ENCODE results near the gene THAP2. TPM values are rescaled to one million over a fixed set of nuclear protein-coding genes. Genes with fewer than 3 reads are reported as not detected.
"Not testable (repeated sequence)": the region's sequence is repeated elsewhere in the genome, so short reads cannot be mapped to it uniquely, and the experiment has no call there.

THAP2 gene
- total RNA-seq, 1 donor from 2014 or later: 9.1 TPM

DNA sequence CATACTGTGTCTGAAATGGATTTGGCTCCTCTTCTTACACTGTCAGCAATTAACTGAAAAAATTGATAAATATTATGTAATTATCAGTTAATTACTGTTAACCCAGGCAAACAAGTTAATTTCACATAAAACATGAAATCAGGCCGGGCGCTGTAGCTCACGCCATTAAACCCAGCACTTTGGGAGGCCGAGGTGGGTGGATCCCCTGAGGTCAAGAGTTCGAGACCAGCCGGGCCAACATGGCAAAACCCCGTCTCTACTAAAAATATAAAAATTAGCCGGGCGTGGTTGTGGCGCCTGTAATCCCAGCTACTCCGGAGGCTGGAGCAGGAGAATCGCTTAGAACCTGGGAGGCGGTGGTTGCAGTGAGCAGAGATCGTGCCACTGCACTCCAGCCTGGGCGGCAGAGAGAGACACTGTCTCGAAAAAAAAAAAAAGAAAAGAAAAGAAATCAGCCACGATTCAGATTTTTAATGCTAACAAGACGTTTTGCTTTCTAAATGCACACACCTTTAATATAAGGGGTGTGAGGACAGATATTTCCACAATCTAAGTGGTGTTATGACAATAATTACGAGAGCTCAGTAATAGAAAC is 21.3 kb downstream of the THAP2 start:
- TF ChIP-seq, protein P1, sequence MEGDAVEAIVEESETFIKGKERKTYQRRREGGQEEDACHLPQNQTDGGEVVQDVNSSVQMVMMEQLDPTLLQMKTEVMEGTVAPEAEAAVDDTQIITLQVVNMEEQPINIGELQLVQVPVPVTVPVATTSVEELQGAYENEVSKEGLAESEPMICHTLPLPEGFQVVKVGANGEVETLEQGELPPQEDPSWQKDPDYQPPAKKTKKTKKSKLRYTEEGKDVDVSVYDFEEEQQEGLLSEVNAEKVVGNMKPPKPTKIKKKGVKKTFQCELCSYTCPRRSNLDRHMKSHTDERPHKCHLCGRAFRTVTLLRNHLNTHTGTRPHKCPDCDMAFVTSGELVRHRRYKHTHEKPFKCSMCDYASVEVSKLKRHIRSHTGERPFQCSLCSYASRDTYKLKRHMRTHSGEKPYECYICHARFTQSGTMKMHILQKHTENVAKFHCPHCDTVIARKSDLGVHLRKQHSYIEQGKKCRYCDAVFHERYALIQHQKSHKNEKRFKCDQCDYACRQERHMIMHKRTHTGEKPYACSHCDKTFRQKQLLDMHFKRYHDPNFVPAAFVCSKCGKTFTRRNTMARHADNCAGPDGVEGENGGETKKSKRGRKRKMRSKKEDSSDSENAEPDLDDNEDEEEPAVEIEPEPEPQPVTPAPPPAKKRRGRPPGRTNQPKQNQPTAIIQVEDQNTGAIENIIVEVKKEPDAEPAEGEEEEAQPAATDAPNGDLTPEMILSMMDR (conservative IDR thresholded peaks at IDR 0.05): no peak
- peak overlapping the region; percentile 96 for H3K4me3 Mint-ChIP-seq
- no peaks in the 10 kb centered on the region for H3K9me3 Mint-ChIP-seq
- no peaks in the 10 kb centered on the region for H3K36me3 Mint-ChIP-seq (ENCODE audit: low read depth)
- no peak for DNase-seq (ENCODE audit: low read depth, low spot score)
- H3K27me3 Mint-ChIP-seq (ENCODE audit: low read depth): no peaks in the 10 kb centered on the region
- peak overlapping the region; percentile 43 for H3K27ac Mint-ChIP-seq (ENCODE audit: unreplicated experiment)
- H3K4me1 Mint-ChIP-seq: peaks cover 22% of the 10 kb centered on the region

DNA sequence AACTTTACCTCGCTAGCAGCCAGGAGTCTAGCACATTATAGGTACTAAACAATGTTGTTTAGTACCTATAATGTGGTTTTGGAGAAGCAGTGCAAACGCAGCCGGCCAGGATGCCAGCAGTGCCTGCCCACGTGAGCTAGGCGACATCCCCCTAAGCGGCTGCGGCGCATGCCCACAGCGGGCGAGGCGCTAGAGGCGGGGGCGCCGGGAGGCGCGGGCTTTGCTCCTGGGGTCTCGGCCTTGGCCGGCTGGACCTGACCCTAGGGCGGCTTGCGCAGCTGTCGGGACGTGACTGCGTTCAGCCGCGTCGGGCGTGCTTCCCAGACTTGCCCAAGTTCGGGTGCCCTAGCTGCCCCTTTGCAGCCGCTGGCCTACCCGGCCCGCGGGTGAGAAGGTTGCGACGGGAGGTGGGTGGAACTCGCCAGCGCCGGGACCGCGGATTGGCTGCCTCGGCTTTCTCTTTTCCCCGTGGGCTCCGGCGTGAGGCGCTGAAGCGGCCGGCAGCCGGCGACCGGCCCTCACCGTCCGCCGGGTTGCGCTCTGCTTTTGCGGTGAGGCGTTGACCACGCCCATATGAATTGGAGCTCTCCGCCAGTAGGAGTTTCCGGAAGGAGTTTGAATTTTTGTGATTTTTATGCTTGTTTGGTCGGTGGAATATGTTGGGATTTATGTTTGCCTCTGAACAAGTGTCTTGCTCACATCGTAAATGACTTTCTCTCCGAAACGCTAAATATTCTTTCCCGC is 22.0 kb downstream of the THAP2 start, which contains the start of gene TMEM19:
TMEM19 (plus strand) TSS at position 169 of the 744 bp plus-strand sequence. CDS start 599 bp downstream, outside the sequence.
- Mint-ChIP-seq H3K36me3 (ENCODE audit: low read depth) (no peaks in the 10 kb centered on the region), H3K9me3 (no peaks in the 10 kb centered on the region), H3K4me1 (peaks cover 22% of the 10 kb centered on the region), H3K27me3 (ENCODE audit: low read depth) (no peaks in the 10 kb centered on the region), H3K4me3 (peak within 1 kb of the TSS; percentile 96), H3K27ac (ENCODE audit: unreplicated experiment) (peak within 1 kb of the TSS; percentile 94)
- TF ChIP-seq, protein P1 (conservative IDR thresholded peaks at IDR 0.05): no peak
- peak; percentile 78 for DNase-seq (ENCODE audit: low read depth, low spot score)

DNA sequence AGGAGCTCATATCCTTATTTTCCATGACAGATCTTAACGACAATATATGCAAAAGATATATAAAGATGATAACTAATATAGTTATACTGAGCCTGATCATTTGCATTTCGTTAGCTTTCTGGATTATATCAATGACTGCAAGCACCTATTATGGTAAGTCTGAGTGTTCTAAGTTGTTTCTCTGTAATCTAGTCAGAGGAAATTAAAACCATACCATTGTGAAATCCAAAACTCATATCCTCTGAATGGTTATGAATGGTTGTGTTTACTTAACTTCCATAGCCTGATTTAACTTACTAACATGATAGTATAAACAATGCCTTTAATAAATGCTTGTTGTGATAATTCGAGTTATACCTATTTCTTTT is 22.5 kb downstream of the THAP2 start:
- no peak for DNase-seq (ENCODE audit: low read depth, low spot score)
- Mint-ChIP-seq H3K4me3 (peak overlapping the region; percentile 96), H3K27ac (ENCODE audit: unreplicated experiment) (peak overlapping the region; percentile 94), H3K9me3 (no peaks in the 10 kb centered on the region), H3K4me1 (peaks cover 22% of the 10 kb centered on the region), H3K36me3 (ENCODE audit: low read depth) (no peaks in the 10 kb centered on the region), H3K27me3 (ENCODE audit: low read depth) (no peaks in the 10 kb centered on the region)
- TF ChIP-seq, protein P1 (conservative IDR thresholded peaks at IDR 0.05): no peak

DNA sequence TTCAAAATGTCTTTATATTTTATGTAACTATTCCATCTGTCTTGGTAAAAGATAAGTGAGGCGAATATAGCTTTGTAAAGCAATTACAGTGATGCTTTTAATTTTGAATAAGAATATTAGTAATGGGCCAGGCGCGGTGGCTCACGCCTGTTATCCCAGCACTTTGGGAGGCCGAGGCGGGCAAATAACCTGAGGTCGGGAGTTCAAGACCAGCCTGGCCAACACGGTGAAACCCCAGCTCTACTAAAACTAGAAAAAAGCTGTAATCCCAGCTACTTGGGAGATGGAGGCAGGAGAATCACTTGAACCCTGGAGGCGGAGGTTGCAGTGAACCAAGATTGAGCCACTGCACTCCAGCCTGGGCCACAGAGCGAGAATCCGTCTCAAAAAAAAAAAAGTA is 23.1 kb downstream of the THAP2 start:
- not testable (repeated sequence) for H3K27ac Mint-ChIP-seq (ENCODE audit: unreplicated experiment); H3K36me3 Mint-ChIP-seq (ENCODE audit: low read depth); DNase-seq (ENCODE audit: low read depth, low spot score); H3K27me3 Mint-ChIP-seq (ENCODE audit: low read depth); H3K9me3 Mint-ChIP-seq
- Mint-ChIP-seq H3K4me3 (peak overlapping the region; percentile 96), H3K4me1 (peaks cover 22% of the 10 kb centered on the region)

DNA sequence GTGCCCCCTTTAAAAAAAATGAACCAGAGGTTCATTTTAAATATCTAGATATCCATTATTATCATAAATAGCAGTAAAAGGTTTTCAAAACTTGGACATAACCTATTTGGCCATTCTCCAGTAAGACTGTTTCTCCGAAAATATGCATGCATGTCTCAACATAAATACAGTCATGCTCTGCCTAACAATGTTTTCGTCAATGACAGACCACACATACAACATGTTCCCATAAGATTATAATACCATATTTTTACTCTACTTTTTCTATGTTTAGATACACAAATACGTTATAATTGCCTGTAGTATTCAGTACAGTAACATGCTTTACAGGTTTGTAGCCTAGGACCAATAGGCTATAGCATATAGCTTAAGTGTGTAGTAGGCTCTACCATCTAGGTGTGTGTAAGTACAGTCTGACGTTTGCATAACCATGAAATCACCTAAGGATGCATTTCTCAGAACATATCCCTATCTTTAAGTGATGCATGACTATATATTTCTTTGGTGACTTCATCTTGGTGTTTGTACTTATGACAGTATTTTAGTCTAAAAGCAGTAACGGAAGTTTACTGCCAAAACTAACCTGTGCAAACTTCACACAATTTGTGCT is 25.0 kb downstream of the THAP2 start:
- Mint-ChIP-seq H3K27ac (ENCODE audit: unreplicated experiment) (no peak overlapping the region), H3K36me3 (ENCODE audit: low read depth) (no peaks in the 10 kb centered on the region), H3K4me1 (peaks cover 22% of the 10 kb centered on the region), H3K27me3 (ENCODE audit: low read depth) (no peaks in the 10 kb centered on the region), H3K4me3 (peak overlapping the region; percentile 24), H3K9me3 (no peaks in the 10 kb centered on the region)
- no peak for DNase-seq (ENCODE audit: low read depth, low spot score)
- TF ChIP-seq, protein P1 (conservative IDR thresholded peaks at IDR 0.05): no peak

All from neural crest cell (in vitro differentiated cells).